WI38 (cell line): ENCODE data around the gene RPEL1.
"Not testable (repeated sequence)": the region's sequence is repeated elsewhere in the genome, so short reads cannot be mapped to it uniquely, and the experiment has no call there.

Experiments used
- H3K4me3 ChIP-seq: 2 replicates; pipeline ENCODE4 v1.5.1; 2011; ENCODE audit warnings: low read depth, mild to moderate bottlenecking, control low read depth, low read length
- CTCF ChIP-seq: IDR thresholded peaks from 2 replicates; pipeline ENCODE4 v1.5.1; 2012; ENCODE audit warnings: low read depth, mild to moderate bottlenecking, control low read depth, low read length

RPEL1 gene

DNA sequence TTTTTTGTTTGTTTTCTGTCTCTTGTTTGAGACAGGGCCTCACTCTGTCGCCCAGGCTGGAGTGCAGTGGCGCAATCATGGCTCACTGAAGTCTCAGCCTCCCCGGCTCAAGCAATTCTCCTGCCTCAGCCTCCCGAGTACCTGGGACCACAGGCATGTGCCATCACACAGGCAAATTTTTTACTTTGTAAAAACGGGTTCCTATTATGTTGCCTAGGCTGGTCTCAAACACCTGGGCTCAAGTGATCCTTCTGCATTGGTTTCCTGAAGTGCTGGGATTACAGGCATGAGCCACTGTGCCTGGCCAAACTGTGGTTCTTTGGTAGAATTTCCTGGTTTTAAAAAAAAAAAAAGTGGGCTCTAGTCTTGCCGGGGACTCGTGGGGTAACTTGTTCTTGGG lies at the start of gene RPEL1:
RPEL1 (plus strand) TSS at position 301 of the 400 bp plus-strand sequence. CDS start 110 bp downstream, outside the sequence.
- H3K4me3 ChIP-seq = not testable (repeated sequence)

DNA sequence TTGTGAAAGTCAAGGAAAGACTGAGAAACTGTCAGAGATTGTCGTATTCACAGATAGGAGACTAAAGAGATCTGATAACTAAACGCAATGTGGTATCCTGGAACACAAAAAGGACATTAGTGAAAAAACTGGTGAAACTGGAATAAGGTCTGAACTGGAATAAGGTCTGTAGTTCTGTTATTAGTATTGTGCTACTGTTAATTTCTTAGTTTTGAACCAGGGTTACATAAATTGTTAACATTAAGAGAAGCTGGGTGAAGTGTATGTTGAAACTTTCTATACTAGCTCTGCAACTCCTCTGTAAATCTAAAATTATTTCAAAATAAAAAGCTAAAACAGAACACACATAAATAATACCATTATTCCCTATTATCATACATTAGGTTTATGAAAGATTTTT lies 49.2 kb upstream of the RPEL1 start:
- no peak for TF ChIP-seq CTCF
- no peak overlapping the region for H3K4me3 ChIP-seq

DNA sequence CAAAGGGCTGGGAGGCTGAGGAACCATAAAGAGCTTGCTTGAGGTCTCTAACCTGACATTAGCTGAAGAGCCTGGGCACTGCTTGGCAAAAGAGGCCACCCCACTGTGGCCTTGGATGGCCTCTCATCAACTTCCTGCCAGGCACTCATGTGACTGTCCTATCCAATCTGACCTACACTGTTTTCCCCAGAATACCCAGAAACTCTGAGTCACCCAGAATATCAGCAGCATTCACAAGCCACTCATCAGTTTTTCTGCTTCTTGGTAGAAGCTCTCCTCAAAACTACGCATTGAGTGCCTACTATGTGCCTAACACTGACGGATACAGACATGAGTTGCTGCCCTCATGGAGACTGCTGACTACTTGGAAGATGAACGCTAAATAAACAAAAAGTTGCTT lies 48.5 kb upstream of the RPEL1 start:
- no peak overlapping the region for H3K4me3 ChIP-seq
- no peak for TF ChIP-seq CTCF

- no peak overlapping the region for H3K4me3 ChIP-seq
- no peak for TF ChIP-seq CTCF
Measured at GRCh38 chr10:103197903-103198302, 47.8 kb upstream of the RPEL1 start.

GRCh38 chr10:103198648-103199047 lies 47.0 kb upstream of the RPEL1 start:
- TF ChIP-seq CTCF = no peak
- H3K4me3 ChIP-seq = no peak overlapping the region

- no peak overlapping the region for H3K4me3 ChIP-seq
- no peak for TF ChIP-seq CTCF
Measured at GRCh38 chr10:103199488-103199887, 46.2 kb upstream of the RPEL1 start.

DNA sequence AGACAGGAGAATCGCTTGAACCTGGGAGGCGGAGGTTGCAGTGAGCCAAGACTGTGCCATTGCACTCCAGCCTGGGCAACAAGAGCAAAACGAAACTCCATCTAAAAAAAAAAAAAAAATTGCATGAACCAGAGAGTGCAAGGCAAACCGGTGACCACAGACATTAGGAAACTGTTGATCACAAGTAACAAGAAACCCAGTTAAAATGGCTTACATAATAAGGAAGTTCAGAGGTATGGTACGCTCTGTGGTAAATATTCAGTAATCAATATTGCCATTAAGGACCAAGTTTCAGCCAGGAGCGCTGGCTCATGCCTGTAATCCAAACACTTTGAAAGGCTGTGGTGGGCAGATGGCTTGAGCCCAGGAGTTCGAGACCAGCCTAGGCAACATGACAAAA lies 43.4 kb upstream of the RPEL1 start:
- no peak for TF ChIP-seq CTCF
- no peak overlapping the region for H3K4me3 ChIP-seq

GRCh38 chr10:103203466-103203865 lies 42.2 kb upstream of the RPEL1 start:
- no peak for TF ChIP-seq CTCF
- H3K4me3 ChIP-seq = no peak overlapping the region
